Type B pancreatic cell (in vitro differentiated cells): ENCODE results near the gene AMPD3. TPM values are rescaled to one million over a fixed set of nuclear protein-coding genes. Genes with fewer than 3 reads are reported as not detected.

ENCODE experiments used
- DNase-seq: peaks from one replicate; pipeline ENCODE4 v3.0.0; 2021; ENCODE audit warnings: mixed read lengths; ENCODE audit not compliant: unreplicated experiment; ENCODE audit errors: extremely low spot score
- H3K27ac Mint-ChIP-seq: 2 replicates; pipeline ENCODE4 v1.8.0; 2021; ENCODE audit warnings: mild to moderate bottlenecking, mixed read lengths
- H3K27me3 Mint-ChIP-seq: 2 replicates; pipeline ENCODE4 v1.8.0; 2021; ENCODE audit warnings: mixed read lengths
- H3K36me3 Mint-ChIP-seq: 2 replicates; pipeline ENCODE4 v1.8.0; 2021; ENCODE audit warnings: mixed read lengths
- H3K4me1 Mint-ChIP-seq: one replicate; pipeline ENCODE4 v1.8.0; 2021; ENCODE audit warnings: mixed read lengths; ENCODE audit not compliant: unreplicated experiment
- H3K4me3 Mint-ChIP-seq: 2 replicates; pipeline ENCODE4 v1.8.0; 2021; ENCODE audit warnings: mild to moderate bottlenecking, mixed read lengths
- H3K9me3 Mint-ChIP-seq: 2 replicates; pipeline ENCODE4 v1.8.0; 2021; ENCODE audit warnings: mixed read lengths
- long read RNA-seq: library from polyadenylated mRNA; unstranded; transcript quantifications from one replicate; pipeline ENCODE4 v2.0.0, GENCODE V29; 2020
- total RNA-seq: library from RNA; stranded (reverse); gene quantifications from 2 replicates; pipeline ENCODE4 v1.2.1, GENCODE V29; 2021; ENCODE audit warnings: low replicate concordance
- TF ChIP-seq, protein P1 (sequence below): fragments of 200-600 bp; sonication (generic); conservative IDR thresholded peaks from 2 replicates; pipeline ENCODE4 v1.5.0; 2021; ENCODE audit warnings: antibody characterized with exemption, mild to moderate bottlenecking

AMPD3 gene
- total RNA-seq: 7.0 and 9.0 TPM in 2 replicates
- long read RNA-seq, partial matches to known transcripts: 2 of 6 reads
- long read RNA-seq, other reads (novel, unspliced or antisense): 3 of 6 reads

DNA sequence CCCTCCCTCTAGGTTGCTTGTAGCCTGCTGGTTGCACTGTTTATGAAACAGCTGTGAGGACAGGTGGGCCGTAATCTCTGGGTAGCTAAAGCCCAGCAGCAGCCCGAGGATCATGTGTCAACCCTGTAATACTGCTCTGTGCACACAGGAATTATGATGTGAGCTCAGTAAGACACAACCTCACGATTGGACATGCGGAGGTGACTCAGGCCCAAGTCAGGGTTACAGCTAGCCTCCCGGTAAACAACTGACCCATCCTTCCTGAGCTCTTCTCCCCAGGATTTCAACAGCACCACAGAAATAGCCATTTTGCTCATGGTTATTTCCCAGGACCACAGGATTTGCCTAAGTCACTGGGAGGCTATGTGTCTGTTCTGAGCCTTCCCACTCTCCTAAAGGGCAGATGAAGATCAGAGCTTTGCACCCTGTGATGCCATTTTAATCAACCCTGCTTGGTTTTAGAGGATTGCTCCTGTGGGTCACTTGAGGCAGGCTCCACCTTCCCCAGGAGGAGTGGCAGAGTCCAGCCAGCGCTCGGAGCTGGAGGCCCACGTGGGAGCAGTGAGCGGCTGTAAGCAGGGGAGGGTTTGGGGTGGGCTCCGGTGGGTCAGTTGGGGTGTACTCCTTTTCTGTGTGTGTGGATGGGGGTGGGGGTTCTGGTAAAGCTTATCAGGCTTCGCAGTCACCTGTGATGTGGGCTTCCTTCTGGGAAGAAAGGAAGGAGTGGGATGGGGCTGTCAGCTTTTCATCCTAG is at the start of gene AMPD3:
Gene AMPD3 (plus strand): TSS at position 387 of the 754 bp plus-strand sequence. CDS start 6,256 bp downstream, outside the sequence.
- Mint-ChIP-seq H3K27me3 (peaks cover 18% of the 10 kb centered on the region), H3K36me3 (no peaks in the 10 kb centered on the region), H3K4me1 (peaks cover 32% of the 10 kb centered on the region), H3K9me3 (no peaks in the 10 kb centered on the region), H3K4me3 (peak within 1 kb of the TSS; percentile 60), H3K27ac (peak within 1 kb of the TSS; percentile 79)
- no peak for DNase-seq
- TF ChIP-seq, protein P1, sequence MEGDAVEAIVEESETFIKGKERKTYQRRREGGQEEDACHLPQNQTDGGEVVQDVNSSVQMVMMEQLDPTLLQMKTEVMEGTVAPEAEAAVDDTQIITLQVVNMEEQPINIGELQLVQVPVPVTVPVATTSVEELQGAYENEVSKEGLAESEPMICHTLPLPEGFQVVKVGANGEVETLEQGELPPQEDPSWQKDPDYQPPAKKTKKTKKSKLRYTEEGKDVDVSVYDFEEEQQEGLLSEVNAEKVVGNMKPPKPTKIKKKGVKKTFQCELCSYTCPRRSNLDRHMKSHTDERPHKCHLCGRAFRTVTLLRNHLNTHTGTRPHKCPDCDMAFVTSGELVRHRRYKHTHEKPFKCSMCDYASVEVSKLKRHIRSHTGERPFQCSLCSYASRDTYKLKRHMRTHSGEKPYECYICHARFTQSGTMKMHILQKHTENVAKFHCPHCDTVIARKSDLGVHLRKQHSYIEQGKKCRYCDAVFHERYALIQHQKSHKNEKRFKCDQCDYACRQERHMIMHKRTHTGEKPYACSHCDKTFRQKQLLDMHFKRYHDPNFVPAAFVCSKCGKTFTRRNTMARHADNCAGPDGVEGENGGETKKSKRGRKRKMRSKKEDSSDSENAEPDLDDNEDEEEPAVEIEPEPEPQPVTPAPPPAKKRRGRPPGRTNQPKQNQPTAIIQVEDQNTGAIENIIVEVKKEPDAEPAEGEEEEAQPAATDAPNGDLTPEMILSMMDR: no peak

DNA sequence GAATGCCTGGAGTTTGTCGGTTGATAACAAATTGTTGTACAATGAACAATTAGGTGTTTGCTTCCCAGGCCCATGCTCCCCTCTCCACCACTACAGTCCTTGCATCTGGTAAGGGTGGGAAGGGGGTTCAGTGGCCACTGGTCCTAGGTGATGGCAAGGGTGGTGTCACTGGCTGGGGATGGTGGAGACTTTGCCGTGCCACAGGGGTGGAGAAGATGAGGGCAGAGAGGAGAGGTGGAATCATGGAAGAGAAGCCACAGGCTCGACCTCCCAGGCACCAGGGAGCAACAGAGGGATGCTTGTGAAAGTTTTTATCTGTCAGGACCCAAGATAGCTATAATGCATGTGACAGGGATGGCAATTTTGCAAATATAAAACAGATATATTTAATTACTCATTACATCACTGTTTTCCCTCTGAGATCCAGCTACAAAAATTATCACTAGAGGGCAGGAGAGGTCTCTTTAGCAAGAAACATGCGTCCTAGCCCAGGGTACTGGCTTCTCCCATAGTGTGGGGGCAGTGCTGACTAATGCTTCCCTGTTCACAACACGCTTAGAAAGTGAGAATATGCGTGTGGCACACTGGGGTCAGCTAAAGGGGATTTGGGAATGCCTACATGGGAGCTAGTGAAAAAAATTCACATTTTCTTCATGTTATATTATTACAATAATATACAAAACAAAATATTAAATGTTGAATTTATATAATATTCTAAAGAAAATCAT is 49.0 kb upstream of the AMPD3 start:
- TF ChIP-seq, protein P1: peak; percentile 86
- Mint-ChIP-seq H3K9me3 (no peaks in the 10 kb centered on the region), H3K27ac (no peak overlapping the region), H3K4me3 (no peak overlapping the region), H3K27me3 (no peaks in the 10 kb centered on the region), H3K4me1 (peaks cover 9% of the 10 kb centered on the region), H3K36me3 (no peaks in the 10 kb centered on the region)
- no peak for DNase-seq

DNA sequence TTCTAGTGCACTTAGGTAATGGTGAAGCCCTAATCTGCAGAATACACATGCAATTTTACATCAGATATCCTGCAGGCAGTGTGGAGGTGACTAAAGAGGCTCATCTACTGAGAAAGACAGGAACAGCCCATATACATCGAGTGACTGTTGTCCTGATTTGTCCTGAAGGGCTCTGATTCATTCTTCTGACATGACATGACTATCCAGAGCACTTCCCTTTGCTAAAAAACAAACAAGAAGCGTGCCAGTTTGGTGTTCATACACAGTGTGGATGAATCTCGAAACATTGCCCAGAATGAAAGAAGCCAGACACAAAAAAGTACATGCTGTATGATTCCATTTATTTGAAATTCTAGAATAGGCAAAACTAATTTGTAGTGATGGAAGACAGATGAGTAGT is 48.0 kb upstream of the AMPD3 start:
- no peaks in the 10 kb centered on the region for H3K9me3 Mint-ChIP-seq
- H3K27me3 Mint-ChIP-seq: no peaks in the 10 kb centered on the region
- no peaks in the 10 kb centered on the region for H3K36me3 Mint-ChIP-seq
- no peak overlapping the region for H3K27ac Mint-ChIP-seq
- H3K4me3 Mint-ChIP-seq: no peak overlapping the region
- no peak for DNase-seq
- peaks cover 9% of the 10 kb centered on the region for H3K4me1 Mint-ChIP-seq
- TF ChIP-seq, protein P1: no peak

DNA sequence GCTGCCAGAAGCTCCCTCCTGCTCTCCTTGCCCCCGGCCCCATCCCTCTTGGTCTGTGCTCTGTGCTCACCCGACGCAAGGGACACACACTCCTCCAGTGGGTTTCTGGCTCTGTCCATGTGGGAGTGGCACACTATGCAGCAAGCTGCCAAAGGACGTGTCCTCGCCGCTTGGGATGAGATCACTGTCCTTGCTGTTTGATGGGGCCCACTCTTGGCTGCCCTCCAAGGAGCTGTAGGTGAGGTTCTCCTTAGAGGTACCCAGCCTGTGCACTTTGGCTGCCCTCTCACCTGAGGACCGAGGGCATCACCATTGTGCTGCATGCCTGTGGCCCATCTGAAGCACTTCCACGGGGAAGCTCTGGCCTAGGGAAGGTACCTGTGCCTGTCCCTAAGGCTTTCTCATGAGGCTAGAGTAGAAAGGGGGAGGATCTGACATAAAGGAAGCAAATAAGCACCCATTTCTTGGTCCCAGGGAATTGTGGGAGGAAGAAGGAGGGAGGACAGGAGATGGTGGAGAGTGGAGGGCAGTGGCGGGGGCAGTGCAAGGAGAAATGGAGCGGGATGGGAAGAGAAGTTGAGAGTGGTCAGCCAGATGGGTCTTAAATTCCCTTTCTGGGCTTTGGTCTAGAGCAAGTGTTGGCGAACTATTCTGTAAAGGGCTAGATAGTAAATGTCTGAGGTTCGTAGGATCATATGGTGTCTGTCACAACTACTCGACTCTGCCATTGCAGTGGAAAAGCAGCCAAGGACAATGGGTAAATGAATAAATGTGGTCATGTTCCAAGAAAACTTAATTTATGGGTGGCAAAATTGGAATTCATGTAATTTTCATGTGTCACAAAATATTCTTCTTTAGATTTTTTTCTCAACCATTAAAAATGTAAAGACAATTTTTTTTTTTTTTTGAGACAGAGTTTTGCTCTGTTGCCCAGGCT is 47.0 kb upstream of the AMPD3 start:
- Mint-ChIP-seq H3K27ac (no peak overlapping the region), H3K4me1 (peaks cover 9% of the 10 kb centered on the region), H3K4me3 (no peak overlapping the region), H3K36me3 (no peaks in the 10 kb centered on the region), H3K9me3 (no peaks in the 10 kb centered on the region), H3K27me3 (no peaks in the 10 kb centered on the region)
- no peak for DNase-seq
- TF ChIP-seq, protein P1: no peak

DNA sequence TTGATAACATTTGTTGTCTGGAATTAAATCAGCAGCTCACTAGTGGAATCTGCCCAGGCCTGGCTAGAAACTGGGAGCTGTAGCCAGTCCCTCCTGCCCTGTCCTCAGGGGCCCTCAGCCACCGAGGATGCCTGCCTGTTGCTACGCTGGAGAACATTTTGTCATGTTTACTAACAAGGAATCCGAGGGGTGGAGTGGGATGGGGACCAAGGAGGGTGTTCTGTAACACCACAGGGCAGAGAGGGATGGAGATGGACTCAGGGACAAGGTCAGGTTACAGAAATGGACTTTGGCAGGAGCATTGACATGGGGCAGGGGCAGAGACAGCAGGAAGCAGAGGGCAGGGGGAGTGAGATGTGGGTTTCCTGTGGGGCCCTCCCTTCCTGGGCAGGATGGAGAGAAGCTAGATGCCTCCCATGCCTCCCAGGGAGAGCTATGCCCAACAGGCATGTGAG is 45.8 kb upstream of the AMPD3 start:
- Mint-ChIP-seq H3K27me3 (no peaks in the 10 kb centered on the region), H3K4me1 (peaks cover 9% of the 10 kb centered on the region), H3K36me3 (no peaks in the 10 kb centered on the region), H3K4me3 (no peak overlapping the region), H3K9me3 (no peaks in the 10 kb centered on the region), H3K27ac (no peak overlapping the region)
- TF ChIP-seq, protein P1: no peak
- DNase-seq: no peak
